Prostate gland (tissue), 2 donors: ENCODE measurements around the gene MS4A3. TPM values are rescaled to one million over a fixed set of nuclear protein-coding genes. Genes with fewer than 3 reads are reported as not detected.
"Not testable (repeated sequence)": the region's sequence is repeated elsewhere in the genome, so short reads cannot be mapped to it uniquely, and the experiment has no call there.

Experiments
- DNase-seq: peaks from one replicate; pipeline ENCODE4 v3.0.0-alpha.2; 2019; ENCODE audit warnings: low spot score
- H3K27ac ChIP-seq, 2 donors: fragments of 200-600 bp; sonication (generic); 2 replicates each; pipeline ENCODE4 v1.5.1; 2017 to 2019
- H3K27me3 ChIP-seq: fragments of 200-600 bp; sonication (generic); replicated peaks from 2 replicates; pipeline ENCODE4 v1.5.1; 2019; ENCODE audit not compliant: insufficient read depth
- H3K36me3 ChIP-seq, 2 donors: fragments of 200-600 bp; sonication (generic); 1 replicate in 1 of 2; 2 replicates in 1 of 2; pipeline versions ENCODE4 v1.5.1 to v1.8.1; 2017 to 2019
- H3K4me1 ChIP-seq: fragments of 200-600 bp; sonication (generic); replicated peaks from 2 replicates; pipeline ENCODE4 v1.5.1; 2019
- H3K4me3 ChIP-seq, 2 donors: fragments of 200-600 bp; sonication (generic); 2 replicates each; pipeline ENCODE4 v1.5.1; 2017 to 2019
- H3K9me3 ChIP-seq: fragments of 200-600 bp; sonication (generic); 2 replicates; pipeline ENCODE4 v1.5.1; 2017
- CTCF ChIP-seq, 4 experiments: fragments of 200-600 bp in 2 of 4; fragments of 450-650 bp in 2 of 4; sonication (generic) in 2 of 4; IDR thresholded peaks; 1 replicate in 3 of 4; 2 replicates in 1 of 4; pipeline ENCODE4 v1.5.1; 2016 to 2019; ENCODE audit warnings: antibody characterized with exemption in 4 of 4, mild to moderate bottlenecking in 2 of 4, moderate library complexity in 2 of 4
- POLR2A ChIP-seq: fragments of 450-650 bp; IDR thresholded peaks from one replicate; pipeline ENCODE4 v1.6.1; 2016; ENCODE audit warnings: antibody characterized with exemption, mild to moderate bottlenecking
- POLR2AphosphoS5 ChIP-seq: sonication (generic); formaldehyde crosslinking; IDR thresholded peaks from one replicate; pipeline ENCODE4 v1.6.1; 2017; ENCODE audit warnings: antibody characterized with exemption
- WGBS: methylation state at CpG from one replicate; pipeline ENCODE4 v1.1.5; 2018; 5-methylcytosine and 5-hydroxymethylcytosine counted together
- intact Hi-C: fragments of 100-400 bp; cut with DNase I; formaldehyde crosslinking; loops from one replicate; pipeline ENCODE4 v1.14.2; 2022
- total RNA-seq, 2 donors: library from RNA; depleted of rRNA; stranded (reverse); fragments of >200 nt; gene quantifications; one replicate each; pipeline ENCODE4 v1.1.0, GENCODE V29; 2016

The MS4A3 gene
- total RNA-seq, 2 donors from 2014 or later = not detected

DNA sequence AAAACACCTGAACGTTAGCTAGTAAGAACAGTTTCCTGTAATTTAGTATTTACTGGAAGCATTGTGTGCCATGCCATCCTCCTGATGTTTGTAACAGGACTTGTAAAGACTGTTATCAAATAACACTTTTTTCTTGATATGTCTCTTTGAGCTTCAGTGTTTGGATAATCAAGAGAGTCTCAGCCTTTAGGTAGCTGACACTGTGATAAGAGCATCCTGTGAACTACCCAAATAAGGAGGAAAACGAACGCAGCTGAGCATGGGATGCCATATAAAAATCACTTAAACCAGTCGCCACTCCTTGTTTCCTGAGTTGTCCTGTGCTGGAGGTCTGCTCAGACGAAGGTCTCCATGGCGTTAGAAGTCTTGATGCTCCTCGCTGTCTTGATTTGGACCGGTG lies 16.4 kb upstream of the MS4A3 start, which contains the start of gene OOSP2:
OOSP2 (plus strand) TSS at position 301 of the 400 bp plus-strand sequence; CDS start at position 352, 51 bp downstream.
- DNase-seq = no peak
- intact Hi-C loops = no loop called here
- no peak for TF ChIP-seq POLR2A
- Histone ChIP-seq H3K27ac (no peak within 1 kb of the TSS), H3K27me3 (no peaks in the 10 kb centered on the region), H3K4me1 (no peaks in the 10 kb centered on the region), H3K9me3 (no peaks in the 10 kb centered on the region), H3K4me3 (no peak within 1 kb of the TSS), H3K36me3 (no peaks in the 10 kb centered on the region)
- 68% methylated on average over 8 of the region's 8 CpGs for WGBS

- H3K9me3 ChIP-seq, H3K4me1 ChIP-seq, DNase-seq, H3K27ac ChIP-seq, intact Hi-C loops, H3K27me3 ChIP-seq, H3K36me3 ChIP-seq, H3K4me3 ChIP-seq: not testable (repeated sequence)
Observed at GRCh38 chr11:60050422-60050821, 6.0 kb upstream of the MS4A3 start.

GRCh38 chr11:60050839-60051238 lies 5.6 kb upstream of the MS4A3 start:
- WGBS = 32% methylated on average over 3 of the region's 3 CpGs
- intact Hi-C loops = not testable (repeated sequence)

DNA sequence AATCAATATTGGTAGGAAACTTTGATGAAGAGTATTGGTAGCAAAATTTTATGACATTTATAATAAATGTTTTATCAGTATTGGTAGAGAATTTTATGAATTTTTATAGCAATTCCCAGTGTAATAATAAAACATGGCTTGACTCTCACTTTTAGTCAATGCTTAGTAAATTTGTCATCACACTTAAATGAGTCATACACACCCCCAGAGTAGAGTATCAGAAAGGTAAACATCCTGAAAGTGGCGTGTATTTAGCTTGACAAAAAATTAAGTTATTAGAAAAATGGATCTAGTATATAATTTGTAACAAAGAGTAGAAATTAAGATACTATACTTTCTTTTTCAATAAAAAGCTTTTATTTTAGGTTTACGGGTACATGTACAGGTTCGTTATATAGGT lies 2.6 kb downstream of the MS4A3 start:
- intact Hi-C loops = no loop called here
- TF ChIP-seq CTCF (IDR thresholded peaks at IDR 0.05) = no peak
- TF ChIP-seq POLR2AphosphoS5 = no peak
- no peak for TF ChIP-seq POLR2A
- DNase-seq = no peak
- Histone ChIP-seq H3K9me3 (no peaks in the 10 kb centered on the region), H3K27ac (no peak overlapping the region), H3K36me3 (no peaks in the 10 kb centered on the region), H3K4me1 (no peaks in the 10 kb centered on the region), H3K27me3 (peaks cover 3% of the 10 kb centered on the region), H3K4me3 (no peak overlapping the region)
- WGBS = 71% methylated on average over 3 of the region's 3 CpGs

More at GRCh38 chr11:60050839-60051238, 5.6 kb upstream of the MS4A3 start:
- not testable (repeated sequence) for H3K9me3 ChIP-seq, H3K36me3 ChIP-seq, DNase-seq, H3K27me3 ChIP-seq, H3K27ac ChIP-seq, H3K4me3 ChIP-seq, H3K4me1 ChIP-seq

DNA sequence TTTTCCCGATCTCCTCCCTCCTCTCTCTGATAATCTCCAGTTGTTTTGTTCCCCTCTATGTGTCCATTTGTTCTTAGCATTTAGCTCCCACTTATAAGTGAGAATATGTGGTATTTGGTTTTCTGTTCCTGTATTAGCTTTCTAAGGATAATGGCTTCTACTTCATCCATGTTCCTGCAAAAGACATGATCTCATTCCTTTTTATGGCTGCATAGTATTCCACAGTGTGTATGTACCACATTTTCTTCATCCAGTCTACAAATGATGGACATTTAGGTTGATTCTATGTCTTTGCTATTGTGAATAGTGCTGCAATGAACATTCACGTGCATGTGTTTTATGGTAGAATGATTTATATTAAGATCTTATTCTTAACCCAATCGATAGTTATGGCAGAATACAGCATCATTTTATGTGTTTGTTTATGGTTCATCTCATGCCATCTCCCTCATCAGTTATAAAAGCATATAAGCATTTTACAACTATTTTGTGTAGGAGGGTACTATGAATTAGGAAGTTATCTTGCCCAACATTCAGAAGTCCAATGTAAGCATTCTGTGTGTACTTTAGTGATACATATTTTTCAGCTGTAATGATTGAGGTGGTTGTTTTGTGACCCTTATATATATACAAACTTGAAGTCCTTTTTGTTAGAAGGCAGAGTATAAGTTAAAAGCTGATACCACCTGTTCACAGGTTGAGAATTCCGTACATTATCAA lies 3.2 kb downstream of the MS4A3 start:
- H3K9me3 ChIP-seq = no peaks in the 10 kb centered on the region
- WGBS = 89% methylated on average over 4 of the region's 4 CpGs
- DNase-seq = no peak
- H3K27ac ChIP-seq = no peak overlapping the region
- no peak overlapping the region for H3K4me3 ChIP-seq
- TF ChIP-seq POLR2AphosphoS5 = no peak
- no peak for TF ChIP-seq CTCF (IDR thresholded peaks at IDR 0.05)
- no peak for TF ChIP-seq POLR2A
- H3K27me3 ChIP-seq = peaks cover 3% of the 10 kb centered on the region
- intact Hi-C loops = no loop called here
- no peaks in the 10 kb centered on the region for H3K36me3 ChIP-seq
- no peaks in the 10 kb centered on the region for H3K4me1 ChIP-seq

DNA sequence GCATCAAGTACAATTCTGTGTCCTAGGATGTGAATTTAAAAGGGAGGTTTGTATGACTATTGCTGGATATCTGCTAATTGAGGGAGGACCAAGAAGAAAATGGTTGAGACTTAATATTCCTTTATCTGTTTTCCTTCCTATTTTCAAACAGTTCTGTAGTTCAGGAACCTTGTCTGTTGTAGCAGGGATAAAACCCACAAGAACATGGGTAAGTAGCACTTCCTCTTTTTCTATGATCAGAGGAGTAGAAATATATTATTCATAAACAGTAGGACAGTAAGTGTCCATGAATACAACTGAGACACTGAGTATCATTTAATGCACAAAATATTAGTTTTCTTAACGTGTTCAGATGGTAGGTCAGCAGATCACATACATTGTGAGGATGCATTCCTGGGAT lies 7.6 kb downstream of the MS4A3 start:
- H3K4me3 ChIP-seq = no peak overlapping the region
- no peaks in the 10 kb centered on the region for H3K36me3 ChIP-seq
- TF ChIP-seq POLR2A (no peak), POLR2AphosphoS5 (no peak), CTCF (IDR thresholded peaks at IDR 0.05) (no peak)
- H3K9me3 ChIP-seq = no peaks in the 10 kb centered on the region
- whole genome bisulfite sequencing = 63% methylated on average over 1 of the region's 1 CpG
- no peak overlapping the region for H3K27ac ChIP-seq
- DNase-seq = no peak
- H3K27me3 ChIP-seq = no peaks in the 10 kb centered on the region
- intact Hi-C loops = no loop called here
- no peaks in the 10 kb centered on the region for H3K4me1 ChIP-seq
